HEK293 (cell line): Measurements from ENCODE around the gene FNDC11.

ENCODE experiments used
- CTCF ChIA-PET: fragments of 350-600 bp; formaldehyde crosslinking; extraction: SDS; loops from one replicate; lab custom pipeline; 2021; ENCODE audit warnings: antibody characterized with exemption; lab: Yijun Ruan, JAX
- POLR2A ChIA-PET: fragments of 300-600 bp; formaldehyde crosslinking; extraction: SDS; loops from one replicate; lab custom pipeline; 2020; ENCODE audit warnings: antibody characterized with exemption, inconsistent platforms; lab: Yijun Ruan, JAX
- H3K27ac ChIP-seq: fragments of 200-500 bp; sonication (Bioruptor generic); 2 replicates; pipeline ENCODE4 v1.5.1; 2014; ENCODE audit warnings: low read depth, low read length, control low read depth, inconsistent platforms; ENCODE audit errors: extremely low read depth
- H3K36me3 ChIP-seq, 2 experiments: fragments of 200-500 bp in 1 of 2; sonication (Bioruptor generic) in 1 of 2; 1 replicate in 1 of 2; 2 replicates in 1 of 2; pipeline ENCODE4 v1.5.1; 2014 to 2017; ENCODE audit warnings: inconsistent platforms in 2 of 2, low read length in 2 of 2; ENCODE audit not compliant: control insufficient read depth in 2 of 2, insufficient read depth in 1 of 2
- H3K4me1 ChIP-seq: fragments of 200-500 bp; sonication (Bioruptor generic); 2 replicates; pipeline ENCODE4 v1.5.1; 2014; ENCODE audit warnings: mild to moderate bottlenecking, low read length, inconsistent platforms; ENCODE audit not compliant: control insufficient read depth, insufficient read depth
- H3K4me3 ChIP-seq: 2 replicates; pipeline ENCODE4 v1.5.1; 2011; ENCODE audit warnings: low read depth, mild to moderate bottlenecking, control low read depth, low read length, moderate library complexity
- H3K9me3 ChIP-seq: fragments of 200-500 bp; sonication (Bioruptor generic); 2 replicates; pipeline ENCODE4 v1.5.1; 2014; ENCODE audit warnings: low read depth, low read length, inconsistent platforms; ENCODE audit not compliant: control insufficient read depth, insufficient read depth
- SCRT2 ChIP-seq: fragments of 450-650 bp; formaldehyde crosslinking; IDR thresholded peaks from 2 replicates; pipeline ENCODE4 v1.5.1; 2016; ENCODE audit warnings: missing biosample characterization, missing genetic modification characterization
- SETDB1 ChIP-seq: IDR thresholded peaks from one replicate; pipeline ENCODE4 v1.6.1; 2017; ENCODE audit warnings: mild to moderate bottlenecking, low read length, moderate library complexity, mixed read lengths; ENCODE audit not compliant: insufficient read length
- ZIC2 ChIP-seq: fragments of 450-650 bp; formaldehyde crosslinking; IDR thresholded peaks from 2 replicates; pipeline ENCODE4 v1.5.1; 2016; ENCODE audit warnings: missing biosample characterization, missing genetic modification characterization
- ZNF10 ChIP-seq: fragments of 450-650 bp; formaldehyde crosslinking; IDR thresholded peaks from 2 replicates; pipeline ENCODE4 v1.5.1; 2017; ENCODE audit warnings: missing biosample characterization, missing genetic modification characterization
- ZNF184 ChIP-seq: fragments of 450-650 bp; IDR thresholded peaks from 2 replicates; pipeline ENCODE4 v1.5.1; 2018; ENCODE audit warnings: missing biosample characterization, mild to moderate bottlenecking, missing genetic modification characterization
- ZNF239 ChIP-seq: fragments of 450-650 bp; formaldehyde crosslinking; IDR thresholded peaks from 2 replicates; pipeline ENCODE4 v1.5.1; 2016; ENCODE audit warnings: missing biosample characterization, missing genetic modification characterization
- ZNF311 ChIP-seq: fragments of 450-650 bp; formaldehyde crosslinking; IDR thresholded peaks from 2 replicates; pipeline ENCODE4 v1.5.1; 2017; ENCODE audit warnings: missing biosample characterization, missing genetic modification characterization, borderline replicate concordance
- ZNF426 ChIP-seq: fragments of 450-650 bp; formaldehyde crosslinking; IDR thresholded peaks from 2 replicates; pipeline ENCODE4 v1.5.1; 2017; ENCODE audit warnings: missing biosample characterization, missing genetic modification characterization, mild to moderate bottlenecking, inconsistent platforms, moderate library complexity
- ZNF530 ChIP-seq: fragments of 450-650 bp; formaldehyde crosslinking; IDR thresholded peaks from 2 replicates; pipeline ENCODE4 v1.5.1; 2016; ENCODE audit warnings: low read depth, missing biosample characterization, missing genetic modification characterization
- ZNF555 ChIP-seq: fragments of 450-650 bp; formaldehyde crosslinking; conservative IDR thresholded peaks from 2 replicates; pipeline ENCODE4 v1.5.1; 2017; ENCODE audit warnings: missing biosample characterization, mild to moderate bottlenecking, missing genetic modification characterization, inconsistent platforms
- ZNF670 ChIP-seq: fragments of 450-650 bp; formaldehyde crosslinking; IDR thresholded peaks from 2 replicates; pipeline ENCODE4 v1.5.1; 2016; ENCODE audit warnings: missing biosample characterization, missing genetic modification characterization, low read depth
- ZNF677 ChIP-seq: fragments of 450-650 bp; IDR thresholded peaks from 2 replicates; pipeline ENCODE4 v1.5.0; 2018; ENCODE audit warnings: missing biosample characterization, mild to moderate bottlenecking, missing genetic modification characterization, moderate library complexity
- ZNF768 ChIP-seq: fragments of 450-650 bp; formaldehyde crosslinking; IDR thresholded peaks from 2 replicates; pipeline ENCODE4 v1.5.1; 2018; ENCODE audit warnings: missing biosample characterization, mild to moderate bottlenecking, missing genetic modification characterization
- TF ChIP-seq, protein P1 (sequence below): fragments of 450-650 bp; formaldehyde crosslinking; IDR thresholded peaks from 2 replicates; pipeline ENCODE4 v1.5.1; 2017; ENCODE audit warnings: missing biosample characterization, missing genetic modification characterization
- TF ChIP-seq, protein P2 (sequence below): fragments of 450-650 bp; formaldehyde crosslinking; IDR thresholded peaks from 2 replicates; pipeline ENCODE4 v1.5.0; 2017; ENCODE audit warnings: missing biosample characterization, missing genetic modification characterization, borderline replicate concordance
- TF ChIP-seq, protein P3 (sequence below): fragments of 450-650 bp; formaldehyde crosslinking; conservative IDR thresholded peaks from 2 replicates; pipeline ENCODE4 v1.5.1; 2016; ENCODE audit warnings: low read depth, missing biosample characterization, missing genetic modification characterization
- TF ChIP-seq, protein P4 (sequence below): fragments of 450-650 bp; formaldehyde crosslinking; IDR thresholded peaks from 2 replicates; pipeline ENCODE4 v1.5.1; 2016; ENCODE audit warnings: missing biosample characterization, missing genetic modification characterization, low read depth
- TF ChIP-seq, protein P5 (sequence below): fragments of 450-650 bp; formaldehyde crosslinking; IDR thresholded peaks from 2 replicates; pipeline ENCODE4 v1.5.1; 2016; ENCODE audit warnings: missing biosample characterization, missing genetic modification characterization
- TF ChIP-seq, protein P6 (sequence below): sonication (generic); formaldehyde crosslinking; IDR thresholded peaks from 2 replicates; pipeline ENCODE4 v1.8.1; 2022; ENCODE audit warnings: mild to moderate bottlenecking, moderate library complexity, missing genetic modification reagents
- TF ChIP-seq, protein P7 (sequence below): fragments of 450-650 bp; formaldehyde crosslinking; IDR thresholded peaks from 2 replicates; pipeline ENCODE4; 2016; ENCODE audit warnings: missing biosample characterization, missing genetic modification characterization

Gene FNDC11

DNA sequence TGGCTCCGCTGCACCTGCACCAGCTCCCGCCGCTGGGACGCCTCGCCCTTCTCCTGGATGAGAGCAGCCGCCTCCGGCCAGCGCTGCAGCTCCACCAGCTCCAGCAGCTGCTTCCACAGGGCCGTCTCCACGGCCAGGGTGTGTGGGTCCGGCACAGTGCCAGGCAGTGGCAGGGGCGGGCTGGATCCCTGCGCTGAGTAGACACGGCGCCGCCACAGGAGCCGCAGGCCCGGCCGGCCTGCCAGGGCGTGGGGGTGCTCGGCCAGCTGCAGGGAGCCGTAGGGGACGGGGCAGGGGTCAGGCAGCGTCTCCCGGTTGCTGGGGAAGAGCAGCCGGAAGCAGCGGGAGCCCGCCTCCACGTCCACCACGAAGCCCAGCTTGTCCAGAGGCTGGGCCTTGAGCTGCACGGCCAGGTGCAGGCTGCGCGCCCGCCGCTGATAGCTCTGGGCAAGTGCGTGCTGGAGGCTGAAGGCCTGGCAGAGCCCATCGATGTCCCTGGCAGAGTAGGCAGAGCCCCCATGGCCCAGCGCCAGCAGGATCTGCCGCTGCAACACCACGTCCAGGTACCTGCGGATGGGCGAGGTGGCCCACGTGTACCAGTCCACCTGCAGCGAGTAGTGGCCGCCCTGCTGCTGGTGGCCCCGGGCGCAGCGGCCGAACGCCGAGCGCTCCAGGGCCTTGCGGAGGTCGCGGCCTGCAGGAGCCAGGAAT, 9.4 kb downstream of the FNDC11 start:
- H3K9me3 ChIP-seq, result no peaks in the 10 kb centered on the region
- POLR2A ChIA-PET, result no interaction called here
- no peak for TF ChIP-seq ZNF530 (tag by site-specific recombination)
- no peak for TF ChIP-seq ZNF670 (tag by site-specific recombination)
- TF ChIP-seq, protein P1, sequence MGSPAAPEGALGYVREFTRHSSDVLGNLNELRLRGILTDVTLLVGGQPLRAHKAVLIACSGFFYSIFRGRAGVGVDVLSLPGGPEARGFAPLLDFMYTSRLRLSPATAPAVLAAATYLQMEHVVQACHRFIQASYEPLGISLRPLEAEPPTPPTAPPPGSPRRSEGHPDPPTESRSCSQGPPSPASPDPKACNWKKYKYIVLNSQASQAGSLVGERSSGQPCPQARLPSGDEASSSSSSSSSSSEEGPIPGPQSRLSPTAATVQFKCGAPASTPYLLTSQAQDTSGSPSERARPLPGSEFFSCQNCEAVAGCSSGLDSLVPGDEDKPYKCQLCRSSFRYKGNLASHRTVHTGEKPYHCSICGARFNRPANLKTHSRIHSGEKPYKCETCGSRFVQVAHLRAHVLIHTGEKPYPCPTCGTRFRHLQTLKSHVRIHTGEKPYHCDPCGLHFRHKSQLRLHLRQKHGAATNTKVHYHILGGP, result no peak
- no peak for TF ChIP-seq ZNF677 (tag by site-specific recombination)
- TF ChIP-seq ZNF311 (tag by site-specific recombination), result no peak
- TF ChIP-seq, protein P2, sequence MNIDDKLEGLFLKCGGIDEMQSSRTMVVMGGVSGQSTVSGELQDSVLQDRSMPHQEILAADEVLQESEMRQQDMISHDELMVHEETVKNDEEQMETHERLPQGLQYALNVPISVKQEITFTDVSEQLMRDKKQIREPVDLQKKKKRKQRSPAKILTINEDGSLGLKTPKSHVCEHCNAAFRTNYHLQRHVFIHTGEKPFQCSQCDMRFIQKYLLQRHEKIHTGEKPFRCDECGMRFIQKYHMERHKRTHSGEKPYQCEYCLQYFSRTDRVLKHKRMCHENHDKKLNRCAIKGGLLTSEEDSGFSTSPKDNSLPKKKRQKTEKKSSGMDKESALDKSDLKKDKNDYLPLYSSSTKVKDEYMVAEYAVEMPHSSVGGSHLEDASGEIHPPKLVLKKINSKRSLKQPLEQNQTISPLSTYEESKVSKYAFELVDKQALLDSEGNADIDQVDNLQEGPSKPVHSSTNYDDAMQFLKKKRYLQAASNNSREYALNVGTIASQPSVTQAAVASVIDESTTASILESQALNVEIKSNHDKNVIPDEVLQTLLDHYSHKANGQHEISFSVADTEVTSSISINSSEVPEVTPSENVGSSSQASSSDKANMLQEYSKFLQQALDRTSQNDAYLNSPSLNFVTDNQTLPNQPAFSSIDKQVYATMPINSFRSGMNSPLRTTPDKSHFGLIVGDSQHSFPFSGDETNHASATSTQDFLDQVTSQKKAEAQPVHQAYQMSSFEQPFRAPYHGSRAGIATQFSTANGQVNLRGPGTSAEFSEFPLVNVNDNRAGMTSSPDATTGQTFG, result no peak
- TF ChIP-seq, protein P3, sequence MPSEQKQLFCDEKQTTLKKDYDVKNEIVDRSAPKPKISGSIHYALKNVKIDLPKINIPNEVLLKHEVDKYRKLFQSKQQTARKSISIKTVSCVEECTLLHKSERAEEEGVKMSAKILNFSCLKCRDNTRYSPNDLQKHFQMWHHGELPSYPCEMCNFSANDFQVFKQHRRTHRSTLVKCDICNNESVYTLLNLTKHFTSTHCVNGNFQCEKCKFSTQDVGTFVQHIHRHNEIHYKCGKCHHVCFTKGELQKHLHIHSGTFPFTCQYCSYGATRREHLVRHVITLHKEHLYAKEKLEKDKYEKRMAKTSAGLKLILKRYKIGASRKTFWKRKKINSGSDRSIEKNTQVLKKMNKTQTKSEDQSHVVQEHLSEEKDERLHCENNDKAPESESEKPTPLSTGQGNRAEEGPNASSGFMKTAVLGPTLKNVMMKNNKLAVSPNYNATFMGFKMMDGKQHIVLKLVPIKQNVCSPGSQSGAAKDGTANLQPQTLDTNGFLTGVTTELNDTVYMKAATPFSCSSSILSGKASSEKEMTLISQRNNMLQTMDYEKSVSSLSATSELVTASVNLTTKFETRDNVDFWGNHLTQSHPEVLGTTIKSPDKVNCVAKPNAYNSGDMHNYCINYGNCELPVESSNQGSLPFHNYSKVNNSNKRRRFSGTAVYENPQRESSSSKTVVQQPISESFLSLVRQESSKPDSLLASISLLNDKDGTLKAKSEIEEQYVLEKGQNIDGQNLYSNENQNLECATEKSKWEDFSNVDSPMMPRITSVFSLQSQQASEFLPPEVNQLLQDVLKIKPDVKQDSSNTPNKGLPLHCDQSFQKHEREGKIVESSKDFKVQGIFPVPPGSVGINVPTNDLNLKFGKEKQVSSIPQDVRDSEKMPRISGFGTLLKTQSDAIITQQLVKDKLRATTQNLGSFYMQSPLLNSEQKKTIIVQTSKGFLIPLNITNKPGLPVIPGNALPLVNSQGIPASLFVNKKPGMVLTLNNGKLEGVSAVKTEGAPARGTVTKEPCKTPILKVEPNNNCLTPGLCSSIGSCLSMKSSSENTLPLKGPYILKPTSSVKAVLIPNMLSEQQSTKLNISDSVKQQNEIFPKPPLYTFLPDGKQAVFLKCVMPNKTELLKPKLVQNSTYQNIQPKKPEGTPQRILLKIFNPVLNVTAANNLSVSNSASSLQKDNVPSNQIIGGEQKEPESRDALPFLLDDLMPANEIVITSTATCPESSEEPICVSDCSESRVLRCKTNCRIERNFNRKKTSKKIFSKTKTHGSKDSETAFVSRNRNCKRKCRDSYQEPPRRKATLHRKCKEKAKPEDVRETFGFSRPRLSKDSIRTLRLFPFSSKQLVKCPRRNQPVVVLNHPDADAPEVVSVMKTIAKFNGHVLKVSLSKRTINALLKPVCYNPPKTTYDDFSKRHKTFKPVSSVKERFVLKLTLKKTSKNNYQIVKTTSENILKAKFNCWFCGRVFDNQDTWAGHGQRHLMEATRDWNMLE (tag by site-specific recombination), result no peak
- TF ChIP-seq ZNF10, result no peak
- TF ChIP-seq SCRT2 (tag by site-specific recombination), result no peak
- no peak for TF ChIP-seq ZNF426 (tag by site-specific recombination)
- TF ChIP-seq ZNF555, result no peak
- TF ChIP-seq, protein P4, sequence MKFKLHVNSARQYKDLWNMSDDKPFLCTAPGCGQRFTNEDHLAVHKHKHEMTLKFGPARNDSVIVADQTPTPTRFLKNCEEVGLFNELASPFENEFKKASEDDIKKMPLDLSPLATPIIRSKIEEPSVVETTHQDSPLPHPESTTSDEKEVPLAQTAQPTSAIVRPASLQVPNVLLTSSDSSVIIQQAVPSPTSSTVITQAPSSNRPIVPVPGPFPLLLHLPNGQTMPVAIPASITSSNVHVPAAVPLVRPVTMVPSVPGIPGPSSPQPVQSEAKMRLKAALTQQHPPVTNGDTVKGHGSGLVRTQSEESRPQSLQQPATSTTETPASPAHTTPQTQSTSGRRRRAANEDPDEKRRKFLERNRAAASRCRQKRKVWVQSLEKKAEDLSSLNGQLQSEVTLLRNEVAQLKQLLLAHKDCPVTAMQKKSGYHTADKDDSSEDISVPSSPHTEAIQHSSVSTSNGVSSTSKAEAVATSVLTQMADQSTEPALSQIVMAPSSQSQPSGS (tag by site-specific recombination), result no peak
- TF ChIP-seq, protein P5, sequence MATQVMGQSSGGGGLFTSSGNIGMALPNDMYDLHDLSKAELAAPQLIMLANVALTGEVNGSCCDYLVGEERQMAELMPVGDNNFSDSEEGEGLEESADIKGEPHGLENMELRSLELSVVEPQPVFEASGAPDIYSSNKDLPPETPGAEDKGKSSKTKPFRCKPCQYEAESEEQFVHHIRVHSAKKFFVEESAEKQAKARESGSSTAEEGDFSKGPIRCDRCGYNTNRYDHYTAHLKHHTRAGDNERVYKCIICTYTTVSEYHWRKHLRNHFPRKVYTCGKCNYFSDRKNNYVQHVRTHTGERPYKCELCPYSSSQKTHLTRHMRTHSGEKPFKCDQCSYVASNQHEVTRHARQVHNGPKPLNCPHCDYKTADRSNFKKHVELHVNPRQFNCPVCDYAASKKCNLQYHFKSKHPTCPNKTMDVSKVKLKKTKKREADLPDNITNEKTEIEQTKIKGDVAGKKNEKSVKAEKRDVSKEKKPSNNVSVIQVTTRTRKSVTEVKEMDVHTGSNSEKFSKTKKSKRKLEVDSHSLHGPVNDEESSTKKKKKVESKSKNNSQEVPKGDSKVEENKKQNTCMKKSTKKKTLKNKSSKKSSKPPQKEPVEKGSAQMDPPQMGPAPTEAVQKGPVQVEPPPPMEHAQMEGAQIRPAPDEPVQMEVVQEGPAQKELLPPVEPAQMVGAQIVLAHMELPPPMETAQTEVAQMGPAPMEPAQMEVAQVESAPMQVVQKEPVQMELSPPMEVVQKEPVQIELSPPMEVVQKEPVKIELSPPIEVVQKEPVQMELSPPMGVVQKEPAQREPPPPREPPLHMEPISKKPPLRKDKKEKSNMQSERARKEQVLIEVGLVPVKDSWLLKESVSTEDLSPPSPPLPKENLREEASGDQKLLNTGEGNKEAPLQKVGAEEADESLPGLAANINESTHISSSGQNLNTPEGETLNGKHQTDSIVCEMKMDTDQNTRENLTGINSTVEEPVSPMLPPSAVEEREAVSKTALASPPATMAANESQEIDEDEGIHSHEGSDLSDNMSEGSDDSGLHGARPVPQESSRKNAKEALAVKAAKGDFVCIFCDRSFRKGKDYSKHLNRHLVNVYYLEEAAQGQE (tag by site-specific recombination), result no peak
- TF ChIP-seq, protein P6, sequence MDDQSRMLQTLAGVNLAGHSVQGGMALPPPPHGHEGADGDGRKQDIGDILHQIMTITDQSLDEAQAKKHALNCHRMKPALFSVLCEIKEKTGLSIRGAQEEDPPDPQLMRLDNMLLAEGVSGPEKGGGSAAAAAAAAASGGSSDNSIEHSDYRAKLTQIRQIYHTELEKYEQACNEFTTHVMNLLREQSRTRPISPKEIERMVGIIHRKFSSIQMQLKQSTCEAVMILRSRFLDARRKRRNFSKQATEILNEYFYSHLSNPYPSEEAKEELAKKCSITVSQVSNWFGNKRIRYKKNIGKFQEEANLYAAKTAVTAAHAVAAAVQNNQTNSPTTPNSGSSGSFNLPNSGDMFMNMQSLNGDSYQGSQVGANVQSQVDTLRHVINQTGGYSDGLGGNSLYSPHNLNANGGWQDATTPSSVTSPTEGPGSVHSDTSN, result no peak
- no peak for TF ChIP-seq SETDB1
- no peak for TF ChIP-seq ZNF184 (tag by site-specific recombination)
- no peak for TF ChIP-seq ZNF768
- TF ChIP-seq, protein P7, sequence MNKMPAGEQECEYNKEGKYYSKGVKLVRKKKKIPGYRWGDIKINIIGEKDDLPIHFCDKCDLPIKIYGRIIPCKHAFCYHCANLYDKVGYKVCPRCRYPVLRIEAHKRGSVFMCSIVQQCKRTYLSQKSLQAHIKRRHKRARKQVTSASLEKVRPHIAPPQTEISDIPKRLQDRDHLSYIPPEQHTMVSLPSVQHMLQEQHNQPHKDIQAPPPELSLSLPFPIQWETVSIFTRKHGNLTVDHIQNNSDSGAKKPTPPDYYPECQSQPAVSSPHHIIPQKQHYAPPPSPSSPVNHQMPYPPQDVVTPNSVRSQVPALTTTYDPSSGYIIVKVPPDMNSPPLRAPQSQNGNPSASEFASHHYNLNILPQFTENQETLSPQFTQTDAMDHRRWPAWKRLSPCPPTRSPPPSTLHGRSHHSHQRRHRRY (tag by site-specific recombination), result no peak
- no peak for TF ChIP-seq ZIC2 (tag by site-specific recombination)
- no peak for TF ChIP-seq ZNF239 (tag by site-specific recombination)
- CTCF ChIA-PET, result interaction anchor here (0.7 kb wide), 1 partner anchor 8 kb away, joined by 3 read pairs; no protein-coding TSS in a partner anchor
- H3K27ac ChIP-seq, result no peak overlapping the region
- H3K4me1 ChIP-seq, result no peaks in the 10 kb centered on the region
- no peak overlapping the region for H3K4me3 ChIP-seq
- peaks cover 0 to 41% of the 10 kb centered on the region in 2 experiments; a peak in 1 of 3 replicates for H3K36me3 ChIP-seq
